RWPE2 (cell line): ENCODE data around the gene PAEP.
A peak's percentile ranks its signal among the peaks of the same experiment; 100 is the strongest.

ENCODE experiments used
- ATAC-seq: fragments of 200-7000 bp; cut with Tn5 transposase; 3 replicates; pipeline ENCODE4 v1.9.1; 2021; ENCODE audit warnings: low read depth
- DNase-seq: peaks from one replicate; pipeline ENCODE4 v3.0.0-alpha.2; 2020; ENCODE audit warnings: low spot score
- H3K27ac ChIP-seq: fragments of 450-650 bp; 2 replicates; pipeline ENCODE4 v1.5.1; 2017; ENCODE audit warnings: mild to moderate bottlenecking; ENCODE audit not compliant: poor library complexity, severe bottlenecking
- H3K27me3 ChIP-seq: fragments of 250-450 bp; sonication (Bioruptor Pico); 2 replicates; pipeline ENCODE4 v1.5.1; 2021; ENCODE audit warnings: mild to moderate bottlenecking, moderate library complexity; ENCODE audit not compliant: insufficient read depth, poor library complexity, severe bottlenecking
- H3K36me3 ChIP-seq: fragments of 250-450 bp; sonication (Bioruptor Pico); 2 replicates; pipeline ENCODE4 v1.5.1; 2020; ENCODE audit warnings: low read depth, mild to moderate bottlenecking, moderate library complexity
- H3K4me1 ChIP-seq: fragments of 250-450 bp; sonication (Bioruptor Pico); 2 replicates; pipeline ENCODE4 v1.5.1; 2021; ENCODE audit warnings: mild to moderate bottlenecking, moderate library complexity; ENCODE audit not compliant: insufficient read depth, poor library complexity, severe bottlenecking
- H3K4me3 ChIP-seq: fragments of 250-450 bp; sonication (Bioruptor Pico); 2 replicates; pipeline ENCODE4 v1.5.1; 2021; ENCODE audit warnings: mild to moderate bottlenecking, moderate library complexity; ENCODE audit not compliant: severe bottlenecking
- H3K9me3 ChIP-seq: fragments of 250-450 bp; sonication (Bioruptor Pico); 2 replicates; pipeline ENCODE4 v1.5.1; 2021; ENCODE audit warnings: mild to moderate bottlenecking, moderate library complexity; ENCODE audit not compliant: severe bottlenecking
- CTCF ChIP-seq: fragments of 450-650 bp; IDR thresholded peaks from one replicate; pipeline ENCODE4 v1.5.1; 2017; ENCODE audit warnings: mild to moderate bottlenecking, moderate library complexity; ENCODE audit not compliant: poor library complexity, severe bottlenecking

Gene PAEP

GRCh38 chr9:135608999-135609317 is 47.4 kb downstream of the PAEP start:
- no peaks in the 10 kb centered on the region for H3K4me1 ChIP-seq
- H3K27me3 ChIP-seq: peaks cover 5% of the 10 kb centered on the region
- no peak for TF ChIP-seq CTCF
- DNase-seq: peak; percentile 49
- ATAC-seq: no peak
- no peak overlapping the region for H3K27ac ChIP-seq
- no peaks in the 10 kb centered on the region for H3K36me3 ChIP-seq
- no peaks in the 10 kb centered on the region for H3K9me3 ChIP-seq
- no peak overlapping the region for H3K4me3 ChIP-seq

GRCh38 chr9:135609366-135609955 is 47.9 kb downstream of the PAEP start:
- H3K27ac ChIP-seq: no peak overlapping the region
- no peak; the same call in 2 of the 3 replicates for ATAC-seq
- H3K4me3 ChIP-seq: no peak overlapping the region
- no peaks in the 10 kb centered on the region for H3K36me3 ChIP-seq
- no peaks in the 10 kb centered on the region for H3K9me3 ChIP-seq
- DNase-seq: peak; percentile 21
- no peak for TF ChIP-seq CTCF
- no peaks in the 10 kb centered on the region for H3K4me1 ChIP-seq
- peaks cover 9% of the 10 kb centered on the region for H3K27me3 ChIP-seq

GRCh38 chr9:135610290-135611141 is 49.0 kb downstream of the PAEP start:
- no peaks in the 10 kb centered on the region for H3K36me3 ChIP-seq
- H3K9me3 ChIP-seq: no peaks in the 10 kb centered on the region
- ATAC-seq (no peak), DNase-seq (no peak)
- no peaks in the 10 kb centered on the region for H3K4me1 ChIP-seq
- no peak overlapping the region for H3K4me3 ChIP-seq
- no peak for TF ChIP-seq CTCF
- H3K27me3 ChIP-seq: peaks cover 18% of the 10 kb centered on the region
- no peak overlapping the region for H3K27ac ChIP-seq

GRCh38 chr9:135611142-135611874 is 49.8 kb downstream of the PAEP start:
- H3K27ac ChIP-seq: no peak overlapping the region
- ATAC-seq (no peak), DNase-seq (peak; percentile 40)
- H3K9me3 ChIP-seq: no peaks in the 10 kb centered on the region
- no peak overlapping the region for H3K4me3 ChIP-seq
- no peaks in the 10 kb centered on the region for H3K4me1 ChIP-seq
- TF ChIP-seq CTCF: no peak
- H3K36me3 ChIP-seq: no peaks in the 10 kb centered on the region
- peaks cover 23% of the 10 kb centered on the region for H3K27me3 ChIP-seq
